Upper lobe of left lung (tissue), 4 donors: ENCODE measurements around the gene KAT6B.

Experiments used
- EP300 ChIP-seq, 4 donors: sonication (generic); formaldehyde crosslinking; IDR thresholded peaks; one replicate each; pipeline ENCODE4 v1.5.1; 2017; ENCODE audit warnings: antibody characterized with exemption in 4 of 4, control low read depth in 2 of 4
- POLR2A ChIP-seq, 4 donors: fragments of 450-650 bp; IDR thresholded peaks; one replicate each; pipeline ENCODE4 v1.5.1; 2016 to 2017; ENCODE audit warnings: antibody characterized with exemption in 4 of 4, mild to moderate bottlenecking in 2 of 4
- POLR2AphosphoS5 ChIP-seq, 2 donors: sonication (generic); formaldehyde crosslinking; IDR thresholded peaks; one replicate each; pipeline ENCODE4 v1.5.1; 2017; ENCODE audit warnings: antibody characterized with exemption in 2 of 2
- TF ChIP-seq, protein P1 (sequence below), 6 experiments: fragments of 450-650 bp in 4 of 6; fragments of 200-600 bp in 2 of 6; sonication (generic) in 2 of 6; IDR thresholded peaks; one replicate each; pipeline ENCODE4 v1.5.1; 2016 to 2019; ENCODE audit warnings: antibody characterized with exemption in 6 of 6

- TF ChIP-seq EP300 (IDR thresholded peaks at IDR 0.05): no peak
- TF ChIP-seq, protein P1, sequence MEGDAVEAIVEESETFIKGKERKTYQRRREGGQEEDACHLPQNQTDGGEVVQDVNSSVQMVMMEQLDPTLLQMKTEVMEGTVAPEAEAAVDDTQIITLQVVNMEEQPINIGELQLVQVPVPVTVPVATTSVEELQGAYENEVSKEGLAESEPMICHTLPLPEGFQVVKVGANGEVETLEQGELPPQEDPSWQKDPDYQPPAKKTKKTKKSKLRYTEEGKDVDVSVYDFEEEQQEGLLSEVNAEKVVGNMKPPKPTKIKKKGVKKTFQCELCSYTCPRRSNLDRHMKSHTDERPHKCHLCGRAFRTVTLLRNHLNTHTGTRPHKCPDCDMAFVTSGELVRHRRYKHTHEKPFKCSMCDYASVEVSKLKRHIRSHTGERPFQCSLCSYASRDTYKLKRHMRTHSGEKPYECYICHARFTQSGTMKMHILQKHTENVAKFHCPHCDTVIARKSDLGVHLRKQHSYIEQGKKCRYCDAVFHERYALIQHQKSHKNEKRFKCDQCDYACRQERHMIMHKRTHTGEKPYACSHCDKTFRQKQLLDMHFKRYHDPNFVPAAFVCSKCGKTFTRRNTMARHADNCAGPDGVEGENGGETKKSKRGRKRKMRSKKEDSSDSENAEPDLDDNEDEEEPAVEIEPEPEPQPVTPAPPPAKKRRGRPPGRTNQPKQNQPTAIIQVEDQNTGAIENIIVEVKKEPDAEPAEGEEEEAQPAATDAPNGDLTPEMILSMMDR (IDR thresholded peaks at IDR 0.05): no peak
- TF ChIP-seq POLR2AphosphoS5 (IDR thresholded peaks at IDR 0.05): no peak
- TF ChIP-seq POLR2A (IDR thresholded peaks at IDR 0.05): no peak
These were observed 85.8 kb downstream of the KAT6B start for GRCh38 chr10:74912182-74912581.
